ENCODE results near the gene F12.

DNA sequence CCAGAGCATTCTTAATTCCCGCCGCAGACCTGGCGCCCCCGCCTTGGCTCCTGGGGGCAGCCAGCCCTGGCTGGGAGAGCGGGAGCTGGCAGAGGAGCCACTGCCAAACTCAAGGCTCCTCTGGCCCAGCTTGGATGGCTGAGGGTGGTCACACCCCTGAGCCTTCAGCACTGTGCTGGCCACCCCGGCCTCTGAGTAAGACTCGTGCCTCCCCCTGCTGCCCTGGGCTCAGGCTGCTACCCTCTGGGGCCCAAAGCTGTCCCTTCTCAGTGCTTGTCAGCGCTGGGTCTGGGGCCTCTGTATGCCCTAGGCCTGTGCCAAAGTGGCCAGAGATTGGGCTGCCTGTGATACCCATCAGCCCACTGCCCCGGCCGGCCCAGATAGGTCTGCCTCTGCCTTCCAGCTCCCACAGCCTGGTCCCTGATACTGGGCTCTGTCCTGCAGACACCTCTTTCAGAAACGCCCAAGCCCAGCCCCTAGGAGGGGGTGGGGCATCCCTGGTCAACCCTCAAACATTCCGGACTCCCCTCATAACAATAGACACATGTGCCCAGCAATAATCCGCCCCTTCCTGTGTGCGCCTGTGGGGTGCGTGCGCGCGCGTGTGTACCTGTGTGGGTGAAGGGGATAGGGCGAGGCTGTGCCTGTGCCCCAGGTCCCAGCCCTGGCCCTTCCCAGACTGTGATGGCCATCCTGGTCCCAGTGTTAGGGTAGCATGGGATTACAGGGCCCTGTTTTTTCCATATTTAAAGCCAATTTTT, 32.9 kb upstream of the F12 start:
- TF ChIP-seq ZNF121 (CRISPR knock-in tag; IDR thresholded peaks at IDR 0.05) = no peak
- TF ChIP-seq, protein P1, sequence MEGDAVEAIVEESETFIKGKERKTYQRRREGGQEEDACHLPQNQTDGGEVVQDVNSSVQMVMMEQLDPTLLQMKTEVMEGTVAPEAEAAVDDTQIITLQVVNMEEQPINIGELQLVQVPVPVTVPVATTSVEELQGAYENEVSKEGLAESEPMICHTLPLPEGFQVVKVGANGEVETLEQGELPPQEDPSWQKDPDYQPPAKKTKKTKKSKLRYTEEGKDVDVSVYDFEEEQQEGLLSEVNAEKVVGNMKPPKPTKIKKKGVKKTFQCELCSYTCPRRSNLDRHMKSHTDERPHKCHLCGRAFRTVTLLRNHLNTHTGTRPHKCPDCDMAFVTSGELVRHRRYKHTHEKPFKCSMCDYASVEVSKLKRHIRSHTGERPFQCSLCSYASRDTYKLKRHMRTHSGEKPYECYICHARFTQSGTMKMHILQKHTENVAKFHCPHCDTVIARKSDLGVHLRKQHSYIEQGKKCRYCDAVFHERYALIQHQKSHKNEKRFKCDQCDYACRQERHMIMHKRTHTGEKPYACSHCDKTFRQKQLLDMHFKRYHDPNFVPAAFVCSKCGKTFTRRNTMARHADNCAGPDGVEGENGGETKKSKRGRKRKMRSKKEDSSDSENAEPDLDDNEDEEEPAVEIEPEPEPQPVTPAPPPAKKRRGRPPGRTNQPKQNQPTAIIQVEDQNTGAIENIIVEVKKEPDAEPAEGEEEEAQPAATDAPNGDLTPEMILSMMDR (IDR thresholded peaks at IDR 0.05) = no peak

Data from WTC11 (cell line).